Smooth muscle cell (in vitro differentiated cells): Measurements from ENCODE around the gene G0S2. TPM values are rescaled to one million over a fixed set of nuclear protein-coding genes. Genes with fewer than 3 reads are reported as not detected.

Source experiments
- DNase-seq: peaks from one replicate; lab custom pipeline; 2025; ENCODE audit not compliant: unreplicated experiment; lab: John Stamatoyannopoulos, UW
- H2AFZ ChIP-seq: fragments of 200-600 bp; sonication (generic); 2 replicates; pipeline ENCODE4 v1.6.0; 2016; ENCODE audit warnings: antibody characterized with exemption, low read depth, mild to moderate bottlenecking
- H3F3A ChIP-seq: fragments of 200-600 bp; sonication (generic); 2 replicates; pipeline ENCODE4 v1.6.0; 2017; ENCODE audit warnings: antibody characterized with exemption, low read depth
- H3K27ac ChIP-seq: fragments of 200-600 bp; sonication (generic); 2 replicates; pipeline ENCODE4 v1.5.1; 2016; ENCODE audit warnings: low read depth, mild to moderate bottlenecking
- H3K27me3 ChIP-seq: fragments of 200-600 bp; sonication (generic); 2 replicates; pipeline ENCODE4 v1.6.1; 2016; ENCODE audit warnings: low read depth, mild to moderate bottlenecking
- H3K36me3 ChIP-seq: fragments of 200-600 bp; sonication (generic); 2 replicates; pipeline ENCODE4 v1.5.1; 2016; ENCODE audit warnings: low read depth
- H3K4me1 ChIP-seq: fragments of 200-600 bp; sonication (generic); 2 replicates; pipeline ENCODE4 v1.5.1; 2016; ENCODE audit warnings: low read depth
- H3K4me2 ChIP-seq: fragments of 200-600 bp; sonication (generic); 2 replicates; pipeline ENCODE4 v1.6.0; 2016; ENCODE audit warnings: mild to moderate bottlenecking
- H3K4me3 ChIP-seq: fragments of 200-600 bp; sonication (generic); 2 replicates; pipeline ENCODE4 v1.5.1; 2016; ENCODE audit warnings: mild to moderate bottlenecking
- H3K79me2 ChIP-seq: fragments of 200-600 bp; sonication (generic); 2 replicates; pipeline ENCODE4 v1.6.0; 2016; ENCODE audit warnings: low read depth, mild to moderate bottlenecking
- H3K9ac ChIP-seq: fragments of 200-600 bp; sonication (generic); 2 replicates; pipeline ENCODE4 v1.6.0; 2016; ENCODE audit warnings: low read depth
- H3K9me3 ChIP-seq: fragments of 200-600 bp; sonication (generic); replicated peaks from 2 replicates; pipeline ENCODE4 v1.5.1; 2016; ENCODE audit warnings: low read depth
- H4K20me1 ChIP-seq: fragments of 200-600 bp; sonication (generic); 2 replicates; pipeline ENCODE4 v1.6.0; 2016; ENCODE audit warnings: low read depth
- CTCF ChIP-seq: fragments of 200-600 bp; sonication (generic); IDR thresholded peaks from 2 replicates; pipeline ENCODE4 v1.5.1; 2017; ENCODE audit warnings: borderline replicate concordance, mild to moderate bottlenecking, antibody characterized with exemption; ENCODE audit not compliant: insufficient read depth, poor library complexity, severe bottlenecking
- WGBS: methylation state at CpG from one replicate; pipeline ENCODE4 v1.1.7; 2016; ENCODE audit warnings: low lambda C conversion rate; 5-methylcytosine and 5-hydroxymethylcytosine counted together
- polyA plus RNA-seq: library from polyadenylated mRNA; unstranded; fragments of >200 nt; fragmentation: Nextera tagmentation; extraction: Ambion mirVana; gene quantifications from 2 replicates; pipeline ENCODE4 v1.2.1, GENCODE V29; 2016
- total RNA-seq: library from RNA; depleted of rRNA; stranded (reverse); fragments of >200 nt; gene quantifications from 2 replicates; pipeline ENCODE4 v1.2.3, GENCODE V29; 2014

Gene G0S2
- total and polyA plus RNA-seq, 2 experiments from 2014 or later, result 5.7 to 7.6 TPM

- DNase-seq, result no peak
- Histone ChIP-seq H3F3A (no peaks in the 10 kb centered on the region), H2AFZ (no peak overlapping the region), H3K4me3 (no peak overlapping the region), H3K9ac (no peak overlapping the region), H3K79me2 (no peaks in the 10 kb centered on the region), H3K27me3 (peaks cover 7% of the 10 kb centered on the region), H4K20me1 (no peaks in the 10 kb centered on the region), H3K36me3 (no peaks in the 10 kb centered on the region), H3K4me1 (no peaks in the 10 kb centered on the region), H3K4me2 (no peak overlapping the region), H3K27ac (no peak overlapping the region), H3K9me3 (no peaks in the 10 kb centered on the region)
- 72% methylated on average over 3 of the region's 3 CpGs for WGBS
- no peak for TF ChIP-seq CTCF
These were observed 35.6 kb downstream of the G0S2 start for GRCh38 chr1:209710847-209711246.

DNA sequence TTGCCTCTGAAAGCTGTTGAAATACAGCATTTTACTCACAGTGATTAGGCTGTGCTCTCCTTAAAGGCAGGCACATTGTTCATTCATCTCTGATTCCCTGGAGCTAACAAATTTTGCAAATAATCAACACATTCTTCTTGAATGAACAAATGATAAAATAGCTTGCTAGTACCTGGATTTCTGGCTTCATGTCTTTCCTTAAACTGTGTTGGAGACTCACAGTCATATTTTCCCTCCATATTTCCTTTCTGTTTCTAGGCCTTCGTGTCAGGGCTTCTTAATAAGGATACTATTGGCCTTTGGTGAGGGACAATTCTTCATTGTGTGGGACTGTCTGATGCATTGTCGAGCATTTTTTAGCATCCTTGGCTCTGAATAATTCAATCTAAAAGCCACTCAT lies 39.1 kb downstream of the G0S2 start:
- Histone ChIP-seq H3K36me3 (no peaks in the 10 kb centered on the region), H3K4me2 (no peak overlapping the region), H3K4me1 (no peaks in the 10 kb centered on the region), H3K9me3 (no peaks in the 10 kb centered on the region), H2AFZ (no peak overlapping the region), H3K27me3 (peaks cover 6% of the 10 kb centered on the region), H3F3A (no peaks in the 10 kb centered on the region), H4K20me1 (no peaks in the 10 kb centered on the region), H3K27ac (no peak overlapping the region), H3K79me2 (no peaks in the 10 kb centered on the region), H3K4me3 (no peak overlapping the region), H3K9ac (no peak overlapping the region)
- DNase-seq, result no peak
- no peak for TF ChIP-seq CTCF
- WGBS, result 75% methylated on average over 2 of the region's 2 CpGs

DNA sequence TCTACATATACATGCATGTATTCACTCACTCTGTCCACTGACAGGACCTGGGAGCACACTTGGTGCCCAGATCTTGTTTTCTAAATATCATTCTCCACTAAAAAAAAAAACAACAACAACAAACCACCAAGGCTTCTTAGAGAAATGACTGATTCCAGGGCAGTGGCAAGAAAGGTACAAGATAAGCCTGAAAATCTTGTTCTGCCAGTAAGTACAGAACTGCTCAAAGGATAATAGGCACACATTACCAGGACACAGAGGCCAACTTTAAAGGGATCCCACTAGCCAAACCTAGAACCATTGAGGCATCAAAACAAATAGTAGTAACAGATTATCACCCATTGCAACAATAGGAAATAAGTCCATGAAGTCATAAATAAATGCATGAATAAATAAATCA lies 40.1 kb downstream of the G0S2 start:
- no peak for DNase-seq
- H3K4me2 ChIP-seq, result no peak overlapping the region
- H3K36me3 ChIP-seq, result no peaks in the 10 kb centered on the region
- peaks cover under 1% of the 10 kb centered on the region for H3F3A ChIP-seq
- peaks cover 4% of the 10 kb centered on the region for H3K27me3 ChIP-seq
- no peaks in the 10 kb centered on the region for H3K4me1 ChIP-seq
- H3K9me3 ChIP-seq, result no peaks in the 10 kb centered on the region
- H3K9ac ChIP-seq, result no peak overlapping the region
- H3K79me2 ChIP-seq, result no peaks in the 10 kb centered on the region
- H2AFZ ChIP-seq, result no peak overlapping the region
- H4K20me1 ChIP-seq, result no peaks in the 10 kb centered on the region
- H3K27ac ChIP-seq, result no peak overlapping the region
- no peak for TF ChIP-seq CTCF
- no peak overlapping the region for H3K4me3 ChIP-seq

GRCh38 chr1:209717818-209718217 lies 42.6 kb downstream of the G0S2 start:
- no peaks in the 10 kb centered on the region for H3K27me3 ChIP-seq
- H4K20me1 ChIP-seq, result no peaks in the 10 kb centered on the region
- H3K9ac ChIP-seq, result no peak overlapping the region
- H3K36me3 ChIP-seq, result no peaks in the 10 kb centered on the region
- H3K9me3 ChIP-seq, result no peaks in the 10 kb centered on the region
- 66% methylated on average over 2 of the region's 2 CpGs for WGBS
- peaks cover 5% of the 10 kb centered on the region for H3F3A ChIP-seq
- DNase-seq, result no peak
- no peaks in the 10 kb centered on the region for H3K79me2 ChIP-seq
- H3K27ac ChIP-seq, result no peak overlapping the region
- peaks cover 5% of the 10 kb centered on the region for H3K4me1 ChIP-seq
- H2AFZ ChIP-seq, result no peak overlapping the region
- H3K4me3 ChIP-seq, result no peak overlapping the region
- no peak for TF ChIP-seq CTCF
- H3K4me2 ChIP-seq, result no peak overlapping the region
